ENCODE measurements around the gene ALPL.
A peak's percentile ranks its signal among the peaks of the same experiment; 100 is the strongest.

ALPL gene

GRCh38 chr1:21624571-21625389, 115.6 kb downstream of the ALPL start:
- Histone ChIP-seq H3K36me3 (ENCODE audit: control insufficient read depth in 2 of 2, insufficient read depth in 2 of 2, low read length in 2 of 2) (no peaks in the 10 kb centered on the region), H3K4me1 (ENCODE audit: control insufficient read depth in 2 of 2, insufficient read depth in 2 of 2, low read length in 2 of 2) (peaks cover 11 to 18% of the 10 kb centered on the region in 2 donors), H3K27me3 (ENCODE audit: control insufficient read depth in 2 of 2, insufficient read depth in 2 of 2, low read length in 2 of 2) (peaks cover 0 to 8% of the 10 kb centered on the region in 2 donors), H3K27ac (ENCODE audit: low read depth in 2 of 2, low read length in 2 of 2) (peak overlapping the region in 1 of 2 donors; percentile 65), H3K9ac (ENCODE audit: low read depth in 1 of 2, low read length in 2 of 2) (no peak overlapping the region), H3K9me3 (ENCODE audit: control insufficient read depth in 2 of 2, low read length in 2 of 2) (no peaks in the 10 kb centered on the region), H3K4me3 (ENCODE audit: low read length in 2 of 2) (no peak overlapping the region)

GRCh38 chr1:21625390-21626190, 116.4 kb downstream of the ALPL start:
- Histone ChIP-seq H3K4me1 (ENCODE audit: control insufficient read depth in 2 of 2, insufficient read depth in 2 of 2, low read length in 2 of 2) (peaks cover 11 to 18% of the 10 kb centered on the region in 2 donors), H3K9me3 (ENCODE audit: control insufficient read depth in 2 of 2, low read length in 2 of 2) (no peaks in the 10 kb centered on the region), H3K4me3 (ENCODE audit: low read length in 2 of 2) (no peak overlapping the region), H3K9ac (ENCODE audit: low read depth in 1 of 2, low read length in 2 of 2) (no peak overlapping the region), H3K27ac (ENCODE audit: low read depth in 2 of 2, low read length in 2 of 2) (no peak overlapping the region), H3K36me3 (ENCODE audit: control insufficient read depth in 2 of 2, insufficient read depth in 2 of 2, low read length in 2 of 2) (no peaks in the 10 kb centered on the region), H3K27me3 (ENCODE audit: control insufficient read depth in 2 of 2, insufficient read depth in 2 of 2, low read length in 2 of 2) (peaks cover 0 to 8% of the 10 kb centered on the region in 2 donors)

GRCh38 chr1:21626921-21627339, 117.7 kb downstream of the ALPL start:
- Histone ChIP-seq H3K4me3 (ENCODE audit: low read length in 2 of 2) (no peak overlapping the region), H3K9me3 (ENCODE audit: control insufficient read depth in 2 of 2, low read length in 2 of 2) (no peaks in the 10 kb centered on the region), H3K4me1 (ENCODE audit: control insufficient read depth in 2 of 2, insufficient read depth in 2 of 2, low read length in 2 of 2) (peaks cover 11 to 23% of the 10 kb centered on the region in 2 donors), H3K27ac (ENCODE audit: low read depth in 2 of 2, low read length in 2 of 2) (no peak overlapping the region), H3K27me3 (ENCODE audit: control insufficient read depth in 2 of 2, insufficient read depth in 2 of 2, low read length in 2 of 2) (peaks cover 0 to 2% of the 10 kb centered on the region in 2 donors), H3K9ac (ENCODE audit: low read depth in 1 of 2, low read length in 2 of 2) (no peak overlapping the region), H3K36me3 (ENCODE audit: control insufficient read depth in 2 of 2, insufficient read depth in 2 of 2, low read length in 2 of 2) (no peaks in the 10 kb centered on the region)
